ENCODE data around the gene TIMM21.

The TIMM21 gene

GRCh38 chr18:74196220-74197119 lies 48.1 kb downstream of the TIMM21 start:
- peak; percentile 48 for DNase-seq

GRCh38 chr18:74197705-74198341 lies 49.5 kb downstream of the TIMM21 start:
- no peak for DNase-seq

- no peak for DNase-seq
These were observed 50.1 kb downstream of the TIMM21 start for GRCh38 chr18:74198453-74198852.

GRCh38 chr18:74200780-74201179 lies 52.5 kb downstream of the TIMM21 start:
- DNase-seq: no peak

- DNase-seq: no peak
These were observed 55.5 kb downstream of the TIMM21 start for GRCh38 chr18:74203811-74204210.

GRCh38 chr18:74204526-74205152 lies 56.3 kb downstream of the TIMM21 start:
- DNase-seq: no peak

Measured in stimulated activated CD8-positive, alpha-beta memory T cell treated with anti-CD3 and anti-CD28 coated beads, Interleukin-4, amount 100 ng/mL, for 48 hours (primary cell).